NB4 (cell line): ENCODE data around the gene KCNH4.

Experiments used
- DNase-seq: peaks from one replicate; pipeline ENCODE4 v3.0.0; 2010; ENCODE audit warnings: low read depth
- H3K4me3 ChIP-seq: one replicate; pipeline ENCODE4 v1.5.1; 2011; ENCODE audit warnings: mild to moderate bottlenecking, low read depth, low read length, moderate library complexity
- CTCF ChIP-seq: IDR thresholded peaks from one replicate; pipeline ENCODE4 v1.5.1; 2012; ENCODE audit warnings: low read depth, low read length
- MYC ChIP-seq: IDR thresholded peaks from 2 replicates; pipeline ENCODE4 v1.6.1; 2011; ENCODE audit warnings: low read depth, low read length
- POLR2A ChIP-seq: IDR thresholded peaks from 2 replicates; pipeline ENCODE4 v1.6.1; 2011; ENCODE audit warnings: mild to moderate bottlenecking; ENCODE audit not compliant: insufficient read length; ENCODE audit errors: extremely low read depth
- TF ChIP-seq, protein P1 (sequence below): IDR thresholded peaks from 2 replicates; pipeline ENCODE4 v1.6.1; 2011; ENCODE audit warnings: low read depth, low read length

Gene KCNH4

GRCh38 chr17:42133461-42134041, 47.4 kb downstream of the KCNH4 start:
- TF ChIP-seq CTCF (no peak), POLR2A (no peak)
- no peak overlapping the region for H3K4me3 ChIP-seq
- no peak for DNase-seq

- no peak overlapping the region for H3K4me3 ChIP-seq
- no peak for TF ChIP-seq MYC
- TF ChIP-seq POLR2A = no peak
- TF ChIP-seq, protein P1, sequence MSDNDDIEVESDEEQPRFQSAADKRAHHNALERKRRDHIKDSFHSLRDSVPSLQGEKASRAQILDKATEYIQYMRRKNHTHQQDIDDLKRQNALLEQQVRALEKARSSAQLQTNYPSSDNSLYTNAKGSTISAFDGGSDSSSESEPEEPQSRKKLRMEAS = 0 out of 2 replicates have a peak, but pooled peaks have one; percentile 28
- DNase-seq = peak; percentile 67
These were observed 48.0 kb downstream of the KCNH4 start for GRCh38 chr17:42132941-42133340.

DNA sequence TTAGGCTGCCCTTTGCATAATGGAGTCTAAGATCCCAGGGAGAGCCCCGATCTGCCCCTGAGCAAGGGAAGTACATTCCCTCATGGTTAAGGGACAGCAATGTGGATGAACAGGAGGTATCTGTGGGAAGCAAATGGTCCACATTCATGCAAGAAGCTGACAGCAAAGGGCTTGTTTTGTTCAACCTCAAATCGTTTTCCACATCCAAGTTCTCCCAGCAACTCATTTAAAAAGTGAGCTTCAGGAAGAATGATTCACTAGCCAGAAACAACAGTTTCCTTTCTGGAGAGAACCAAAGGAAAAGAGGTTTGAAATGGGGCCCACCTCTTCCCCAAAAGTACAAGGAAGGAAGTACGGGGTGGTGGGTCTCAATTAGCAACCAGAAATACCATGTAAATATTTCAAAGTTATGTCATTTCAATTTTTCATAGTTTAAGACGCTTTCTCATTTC, 48.9 kb downstream of the KCNH4 start:
- DNase-seq = no peak
- TF ChIP-seq CTCF (no peak), POLR2A (no peak), MYC (no peak)
- TF ChIP-seq, protein P1 = no peak
- no peak overlapping the region for H3K4me3 ChIP-seq

- no peak overlapping the region for H3K4me3 ChIP-seq
- no peak for DNase-seq
- TF ChIP-seq CTCF (no peak), POLR2A (no peak), MYC (no peak)
- TF ChIP-seq, protein P1 = no peak
These were observed 49.7 kb downstream of the KCNH4 start for GRCh38 chr17:42131232-42131631.

DNA sequence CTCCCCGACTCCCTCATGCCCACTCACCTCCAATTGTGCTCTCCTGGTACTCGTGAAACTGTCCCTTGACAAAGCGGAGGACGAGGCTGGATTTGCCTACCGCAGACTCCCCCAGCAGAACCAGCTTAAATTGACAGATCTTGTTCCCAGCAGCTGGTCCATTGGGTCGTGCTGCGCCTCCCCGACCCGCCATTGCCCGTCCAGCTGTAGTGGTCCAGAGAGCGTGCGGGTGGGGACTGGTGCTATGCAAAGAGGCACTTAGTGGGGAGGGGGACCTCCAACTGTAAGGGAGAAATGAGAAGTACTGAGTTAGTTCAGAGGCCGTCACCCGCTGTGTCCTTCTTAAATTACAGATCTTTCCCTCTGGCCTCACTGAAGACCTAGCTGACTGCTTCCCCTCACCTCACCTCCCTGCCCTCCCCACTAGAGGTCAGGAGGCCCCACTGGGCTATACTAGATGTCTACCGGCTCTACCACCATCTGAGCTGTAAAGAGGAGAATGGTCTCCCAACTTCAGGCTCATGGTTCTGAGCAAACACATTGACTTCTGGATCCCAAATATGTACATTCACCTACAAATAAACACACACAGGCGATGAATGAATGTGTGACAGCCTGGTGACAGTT, 50.5 kb downstream of the KCNH4 start:
- no peak for TF ChIP-seq MYC
- H3K4me3 ChIP-seq = no peak overlapping the region
- no peak for DNase-seq

- H3K4me3 ChIP-seq = no peak overlapping the region
- no peak for DNase-seq
These were observed 51.7 kb downstream of the KCNH4 start for GRCh38 chr17:42129109-42129837.

More at GRCh38 chr17:42129109-42129837, 51.7 kb downstream of the KCNH4 start:
- TF ChIP-seq CTCF (no peak), MYC (no peak), POLR2A (no peak)
- TF ChIP-seq, protein P1 = no peak
